PC-3 (cell line): Measurements from ENCODE around the gene RBL1. TPM values are rescaled to one million over a fixed set of nuclear protein-coding genes. Genes with fewer than 3 reads are reported as not detected.
"Not testable (repeated sequence)": the region's sequence is repeated elsewhere in the genome, so short reads cannot be mapped to it uniquely, and the experiment has no call there.

ENCODE experiments used
- ATAC-seq: fragments of 200-7000 bp; cut with Tn5 transposase; 2 replicates; pipeline ENCODE4 v1.9.1; 2020; ENCODE audit warnings: mild to moderate bottlenecking, moderate library complexity
- BruUV-seq: library from RNA; stranded (reverse); fragments of 400-500 nt; replicated peaks from 2 replicates; lab custom pipeline; 2021; lab: Mats Ljungman, UMichigan
- CTCF ChIA-PET: fragments of 300-600 bp; sonication (Branson Sonifier 250); formaldehyde crosslinking; loops from one replicate; lab custom pipeline; 2022; ENCODE audit warnings: antibody characterized with exemption; lab: Charles Lee
- POLR2A ChIA-PET: fragments of 300-600 bp; sonication (Branson Sonifier 250); formaldehyde crosslinking; loops from one replicate; lab custom pipeline; 2022; ENCODE audit warnings: antibody characterized with exemption; ENCODE audit not compliant: unreplicated experiment; lab: Charles Lee
- DNase-seq: peaks from one replicate; pipeline ENCODE4 v3.0.0-alpha.2; 2015
- H2AFZ ChIP-seq: fragments of 300-600 bp; sonication (generic); 2 replicates; pipeline ENCODE4 v1.6.0; 2016; ENCODE audit warnings: antibody characterized with exemption, low read length
- H3F3A ChIP-seq: fragments of 300-600 bp; sonication (generic); one replicate; pipeline ENCODE4 v1.6.0; 2017; ENCODE audit warnings: antibody characterized with exemption, low read length, control low read depth, mild to moderate bottlenecking; ENCODE audit not compliant: unreplicated experiment
- H3K27ac ChIP-seq: fragments of 300-600 bp; sonication (generic); 2 replicates; pipeline ENCODE4 v1.5.1; 2016; ENCODE audit warnings: mild to moderate bottlenecking, low read length
- H3K27me3 ChIP-seq: fragments of 300-600 bp; sonication (generic); 2 replicates; pipeline ENCODE4 v1.6.1; 2016; ENCODE audit warnings: low read length, mixed read lengths
- H3K36me3 ChIP-seq: fragments of 300-600 bp; sonication (generic); 2 replicates; pipeline ENCODE4 v1.6.1; 2016; ENCODE audit warnings: low read depth, mixed run types, low read length, mixed read lengths
- H3K4me1 ChIP-seq: fragments of 300-600 bp; sonication (generic); 2 replicates; pipeline ENCODE4 v1.5.1; 2016; ENCODE audit warnings: low read length; ENCODE audit not compliant: insufficient read depth
- H3K4me2 ChIP-seq: fragments of 300-600 bp; sonication (generic); 2 replicates; pipeline ENCODE4 v1.6.0; 2016; ENCODE audit warnings: low read length
- H3K4me3 ChIP-seq: fragments of 300-600 bp; sonication (generic); 2 replicates; pipeline ENCODE4 v1.5.1; 2016; ENCODE audit warnings: mild to moderate bottlenecking, low read length, mixed read lengths
- H3K79me2 ChIP-seq: fragments of 300-600 bp; sonication (generic); 2 replicates; pipeline ENCODE4 v1.6.1; 2017; ENCODE audit warnings: low read length, mixed read lengths
- H3K9ac ChIP-seq: fragments of 300-600 bp; sonication (generic); 2 replicates; pipeline ENCODE4 v1.6.0; 2016; ENCODE audit warnings: mild to moderate bottlenecking, low read length
- H3K9me2 ChIP-seq: fragments of 300-600 bp; sonication (generic); replicated peaks from 2 replicates; pipeline ENCODE4 v1.6.1; 2016; ENCODE audit warnings: mixed run types, low read length, mixed read lengths
- H3K9me3 ChIP-seq: fragments of 300-600 bp; sonication (generic); 2 replicates; pipeline ENCODE4 v1.6.1; 2016; ENCODE audit warnings: low read length, mixed read lengths
- H4K20me1 ChIP-seq: fragments of 300-600 bp; sonication (generic); 2 replicates; pipeline ENCODE4 v1.6.1; 2016; ENCODE audit warnings: low read length, mixed read lengths
- CTCF ChIP-seq: fragments of 300-600 bp; sonication (generic); conservative IDR thresholded peaks from 2 replicates; pipeline ENCODE4 v1.5.1; 2017; ENCODE audit warnings: antibody characterized with exemption, low read depth, mild to moderate bottlenecking, low read length
- EZH2 ChIP-seq: fragments of 300-600 bp; sonication (generic); IDR thresholded peaks from one replicate; pipeline ENCODE4 v1.6.1; 2017; ENCODE audit warnings: antibody characterized with exemption, mild to moderate bottlenecking, low read length; ENCODE audit not compliant: unreplicated experiment
- EZH2phosphoT487 ChIP-seq: fragments of 300-600 bp; sonication (generic); IDR thresholded peaks from 2 replicates; pipeline ENCODE4 v1.6.1; 2018; ENCODE audit warnings: mild to moderate bottlenecking, antibody characterized with exemption, low read length, borderline replicate concordance
- intact Hi-C: fragments of 100-400 bp; cut with micrococcal nuclease; formaldehyde crosslinking; loops from 2 replicates; pipeline ENCODE4 v1.9.0; 2023
- total RNA-seq: library from RNA; depleted of rRNA; stranded (reverse); fragments of >200 nt; gene quantifications from 2 replicates; pipeline ENCODE4 v1.2.3, GENCODE V29; 2014

RBL1 gene
- total RNA-seq, 1 experiment from 2014 or later = 41.1 TPM

- CTCF ChIA-PET = no interaction called here
- Histone ChIP-seq H3K36me3 (peaks cover 14% of the 10 kb centered on the region), H2AFZ (no peak overlapping the region), H3K9ac (no peak overlapping the region), H4K20me1 (peaks cover 5% of the 10 kb centered on the region; the same call in 1 of the 2 replicates), H3K4me1 (no peaks in the 10 kb centered on the region), H3F3A (no peaks in the 10 kb centered on the region), H3K4me2 (no peak overlapping the region), H3K9me3 (no peaks in the 10 kb centered on the region), H3K27ac (no peak overlapping the region), H3K79me2 (peaks cover 9% of the 10 kb centered on the region; the same call in 1 of the 2 replicates), H3K4me3 (no peak overlapping the region), H3K27me3 (no peaks in the 10 kb centered on the region), H3K9me2 (no peaks in the 10 kb centered on the region)
- intact Hi-C loops = no loop called here
- BruUV-seq = no TSS peak
- TF ChIP-seq EZH2phosphoT487 = no peak
- TF ChIP-seq CTCF = no peak
- no peak for TF ChIP-seq EZH2
- DNase-seq (no peak), ATAC-seq (no peak)
- POLR2A ChIA-PET = no interaction called here
Observed at GRCh38 chr20:37072293-37073196, 23.3 kb downstream of the RBL1 start.

- POLR2A ChIA-PET = no interaction called here
- CTCF ChIA-PET = no interaction called here
- no peak overlapping the region for H2AFZ ChIP-seq
Observed at GRCh38 chr20:37071481-37071911, 24.3 kb downstream of the RBL1 start.

DNA sequence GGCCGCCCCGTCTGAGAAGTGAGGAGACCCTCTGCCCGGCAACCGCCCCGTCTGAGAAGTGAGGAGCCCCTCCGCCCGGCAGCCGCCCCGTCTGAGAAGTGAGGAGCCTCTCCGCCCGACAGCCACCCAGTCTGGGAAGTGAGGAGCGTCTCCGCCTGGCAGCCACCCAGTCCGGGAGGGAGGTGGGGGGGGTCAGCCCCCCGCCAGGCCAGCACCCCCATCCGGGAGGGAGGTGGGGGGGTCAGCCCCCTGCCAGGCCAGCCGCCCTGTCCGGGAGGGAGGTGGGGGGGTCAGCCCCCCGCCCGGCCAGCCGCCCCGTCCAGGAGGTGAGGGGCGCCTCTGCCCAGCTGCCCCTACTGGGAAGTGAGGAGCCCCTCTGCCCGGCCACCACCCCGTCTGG lies 26.2 kb downstream of the RBL1 start:
- POLR2A ChIA-PET, H3K4me2 ChIP-seq, H2AFZ ChIP-seq, ATAC-seq, H3K4me3 ChIP-seq, H3K9ac ChIP-seq, H3K4me1 ChIP-seq, H4K20me1 ChIP-seq, DNase-seq, H3K9me2 ChIP-seq, H3K9me3 ChIP-seq, CTCF ChIA-PET, H3F3A ChIP-seq, intact Hi-C loops, H3K27me3 ChIP-seq, H3K79me2 ChIP-seq, BruUV-seq, H3K27ac ChIP-seq: not testable (repeated sequence)
- H3K36me3 ChIP-seq = peaks cover 23% of the 10 kb centered on the region

More at GRCh38 chr20:37071481-37071911, 24.3 kb downstream of the RBL1 start:
- no peaks in the 10 kb centered on the region for H3K9me3 ChIP-seq
- H4K20me1 ChIP-seq = peaks cover 5% of the 10 kb centered on the region; the same call in 1 of the 2 replicates
- DNase-seq (peak; percentile 21), ATAC-seq (peak; percentile 37; the same call in 1 of the 2 replicates)
- no TSS peak for BruUV-seq
- H3K4me3 ChIP-seq = no peak overlapping the region
- H3K27ac ChIP-seq = no peak overlapping the region
- no peaks in the 10 kb centered on the region for H3K4me1 ChIP-seq
- H3K4me2 ChIP-seq = no peak overlapping the region
- no peaks in the 10 kb centered on the region for H3F3A ChIP-seq
- peaks cover 15% of the 10 kb centered on the region for H3K36me3 ChIP-seq
- no peaks in the 10 kb centered on the region for H3K9me2 ChIP-seq
- TF ChIP-seq EZH2phosphoT487 (no peak), CTCF (no peak), EZH2 (no peak)
- intact Hi-C loops = no loop called here
- H3K79me2 ChIP-seq = peaks cover 9% of the 10 kb centered on the region; the same call in 1 of the 2 replicates
- H3K27me3 ChIP-seq = no peaks in the 10 kb centered on the region
- no peak overlapping the region for H3K9ac ChIP-seq
